NCI-H1417 (cell line): ENCODE measurements around the gene C11orf98.
"Not testable (repeated sequence)": the region's sequence is repeated elsewhere in the genome, so short reads cannot be mapped to it uniquely, and the experiment has no call there.

Source experiments
- DNase-seq, 3 experiments: peaks; one replicate each; lab custom pipeline; 2025; lab: John Stamatoyannopoulos, UW

The C11orf98 gene

GRCh38 chr11:62682518-62682917, 17.5 kb upstream of the C11orf98 start:
- DNase-seq = peak in 1 of 3 experiments; percentile 14

GRCh38 chr11:62680825-62681240, 15.8 kb upstream of the C11orf98 start:
- peak in 2 of 3 experiments; percentile 32 to 50 for DNase-seq

GRCh38 chr11:62678770-62679696, 14.0 kb upstream of the C11orf98 start, which contains the start of gene UBXN1:
TSS of gene UBXN1 (minus strand) at chr11:62679073. CDS start at chr11:62678923, 150 bp downstream.
- peak; percentile 83 to 90 (median 83) for DNase-seq

GRCh38 chr11:62678433-62678769, 13.4 kb upstream of the C11orf98 start:
- no peak for DNase-seq

- DNase-seq = no peak
Observed at GRCh38 chr11:62677714-62678113, 12.7 kb upstream of the C11orf98 start.

GRCh38 chr11:62677156-62677555, 12.1 kb upstream of the C11orf98 start:
- DNase-seq = no peak

GRCh38 chr11:62676698-62677097, 11.7 kb upstream of the C11orf98 start:
- DNase-seq = no peak

- DNase-seq = not testable (repeated sequence)
Observed at GRCh38 chr11:62675415-62675814, 10.4 kb upstream of the C11orf98 start.

GRCh38 chr11:62673196-62673525, 8.2 kb upstream of the C11orf98 start:
- DNase-seq = no peak

- DNase-seq = peak; percentile 90 to 93 (median 91)
Observed at GRCh38 chr11:62671608-62672389, 6.8 kb upstream of the C11orf98 start, which contains the start of the genes LBHD1 and UQCC3. TSS of gene LBHD1 (minus strand) at chr11:62672267. CDS start at chr11:62670031, 2,236 bp downstream. TSS of gene UQCC3 (plus strand) at chr11:62671673. CDS start at chr11:62671746, 73 bp downstream.

GRCh38 chr11:62671236-62671607, 6.2 kb upstream of the C11orf98 start:
- no peak for DNase-seq

- DNase-seq = no peak
Observed at GRCh38 chr11:62669420-62670161, 4.6 kb upstream of the C11orf98 start.

- no peak for DNase-seq
Observed at GRCh38 chr11:62667460-62667859, 2.5 kb upstream of the C11orf98 start.

- DNase-seq = no peak
Observed at GRCh38 chr11:62666259-62666926, 1.4 kb upstream of the C11orf98 start.

- no peak for DNase-seq
Observed at GRCh38 chr11:62665599-62666258, 719 bp upstream of the C11orf98 start.

- peak; percentile 61 to 94 (median 93) for DNase-seq
Observed at GRCh38 chr11:62664405-62665074, 470 bp downstream of the C11orf98 start.

- DNase-seq = no peak
Observed at GRCh38 chr11:62656796-62657429, 8.1 kb downstream of the C11orf98 start.

GRCh38 chr11:62654297-62654696, 10.7 kb downstream of the C11orf98 start:
- DNase-seq = no peak

- DNase-seq = no peak
Observed at GRCh38 chr11:62652161-62653006, 12.6 kb downstream of the C11orf98 start.
